Neural progenitor cell (in vitro differentiated cells): ENCODE data around the gene ENC1.

Experiments used
- EZH2 ChIP-seq: fragments of 200-600 bp; sonication (generic); IDR thresholded peaks from 2 replicates; pipeline ENCODE4 v1.6.1; 2017; ENCODE audit warnings: antibody characterized with exemption, mild to moderate bottlenecking, moderate library complexity
- TF ChIP-seq, protein P1 (sequence below): fragments of 200-600 bp; sonication (generic); IDR thresholded peaks from 2 replicates; pipeline ENCODE4 v1.5.1; 2017; ENCODE audit warnings: antibody characterized with exemption, mild to moderate bottlenecking

DNA sequence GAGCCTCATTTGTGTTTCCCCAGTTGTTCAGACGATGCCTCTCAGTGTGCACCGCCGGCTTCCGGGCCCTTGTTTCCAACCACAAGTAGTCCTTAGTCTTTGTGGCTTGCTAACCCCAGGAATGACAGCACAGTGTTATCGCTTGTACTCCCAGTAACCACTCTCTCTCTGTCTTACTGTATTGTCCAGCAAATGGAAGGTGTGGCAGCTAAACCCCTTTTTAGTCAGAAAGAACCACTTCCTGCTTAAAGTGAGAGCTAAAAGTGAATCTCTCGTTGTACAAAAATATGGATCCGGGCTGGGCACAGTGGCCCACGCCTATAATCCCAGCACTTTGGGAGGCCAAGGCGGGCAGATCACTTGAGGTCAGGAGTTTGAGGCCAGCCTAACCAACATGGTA, 61.3 kb downstream of the ENC1 start:
- TF ChIP-seq, protein P1, sequence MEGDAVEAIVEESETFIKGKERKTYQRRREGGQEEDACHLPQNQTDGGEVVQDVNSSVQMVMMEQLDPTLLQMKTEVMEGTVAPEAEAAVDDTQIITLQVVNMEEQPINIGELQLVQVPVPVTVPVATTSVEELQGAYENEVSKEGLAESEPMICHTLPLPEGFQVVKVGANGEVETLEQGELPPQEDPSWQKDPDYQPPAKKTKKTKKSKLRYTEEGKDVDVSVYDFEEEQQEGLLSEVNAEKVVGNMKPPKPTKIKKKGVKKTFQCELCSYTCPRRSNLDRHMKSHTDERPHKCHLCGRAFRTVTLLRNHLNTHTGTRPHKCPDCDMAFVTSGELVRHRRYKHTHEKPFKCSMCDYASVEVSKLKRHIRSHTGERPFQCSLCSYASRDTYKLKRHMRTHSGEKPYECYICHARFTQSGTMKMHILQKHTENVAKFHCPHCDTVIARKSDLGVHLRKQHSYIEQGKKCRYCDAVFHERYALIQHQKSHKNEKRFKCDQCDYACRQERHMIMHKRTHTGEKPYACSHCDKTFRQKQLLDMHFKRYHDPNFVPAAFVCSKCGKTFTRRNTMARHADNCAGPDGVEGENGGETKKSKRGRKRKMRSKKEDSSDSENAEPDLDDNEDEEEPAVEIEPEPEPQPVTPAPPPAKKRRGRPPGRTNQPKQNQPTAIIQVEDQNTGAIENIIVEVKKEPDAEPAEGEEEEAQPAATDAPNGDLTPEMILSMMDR: no peak
- no peak for TF ChIP-seq EZH2
